Measurements from ENCODE around the gene BABAM2. TPM values are rescaled to one million over a fixed set of nuclear protein-coding genes. Genes with fewer than 3 reads are reported as not detected.
"Not testable (repeated sequence)": the region's sequence is repeated elsewhere in the genome, so short reads cannot be mapped to it uniquely, and the experiment has no call there.

The BABAM2 gene
- total RNA-seq, 3 donors from 2014 or later (not counting 1 experiment from before 2014, with no cell fraction given): 54.6 to 66.1 (median 59.5) TPM

DNA sequence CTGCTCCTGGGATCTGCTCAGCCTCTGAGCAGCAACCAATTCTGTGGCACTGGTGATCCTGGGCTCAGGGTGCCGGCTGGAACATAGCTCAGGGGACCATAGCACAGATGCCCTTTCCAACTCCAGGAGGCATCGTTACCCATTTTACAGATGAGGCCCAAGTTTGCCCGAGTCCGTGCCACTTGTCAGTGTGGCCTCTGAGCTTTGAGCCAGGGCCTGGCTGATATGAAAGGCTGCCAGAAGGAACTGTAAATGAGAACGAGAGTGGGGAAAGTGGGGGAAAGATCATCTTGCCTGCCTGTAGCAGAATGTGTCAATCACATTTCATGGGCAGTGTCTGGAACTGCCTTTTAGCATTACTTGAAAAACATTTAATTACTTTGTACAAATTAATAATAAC lies 478.8 kb downstream of the BABAM2 start:
- H3K27ac ChIP-seq (ENCODE audit: low read length): no peak overlapping the region
- Mint-ChIP-seq H3K27me3 (ENCODE audit: low read depth in 2 of 2) (no peaks in the 10 kb centered on the region), H3K9me3 (no peaks in the 10 kb centered on the region), H3K4me3 (no peak overlapping the region), H3K27ac (peak overlapping the region; percentile 33 to 34), H3K4me1 (peaks cover 55 to 61% of the 10 kb centered on the region in 2 donors), H3K36me3 (no peaks in the 10 kb centered on the region)
- WGBS (ENCODE audit: insufficient coverage): 70% methylated on average over 5 of the region's 5 CpGs
- intact Hi-C loops (cut with micrococcal nuclease): no loop called here
- peaks cover 46% of the 10 kb centered on the region for H3K4me1 ChIP-seq (ENCODE audit: control insufficient read depth, insufficient read depth, low read length)
- no peaks in the 10 kb centered on the region for H3K36me3 ChIP-seq (ENCODE audit: control insufficient read depth, insufficient read depth, low read length)
- no peaks in the 10 kb centered on the region for H3K27me3 ChIP-seq (ENCODE audit: control insufficient read depth, insufficient read depth, low read length)
- H3K4me3 ChIP-seq (ENCODE audit: low read length): no peak overlapping the region
- TF ChIP-seq, protein P1, sequence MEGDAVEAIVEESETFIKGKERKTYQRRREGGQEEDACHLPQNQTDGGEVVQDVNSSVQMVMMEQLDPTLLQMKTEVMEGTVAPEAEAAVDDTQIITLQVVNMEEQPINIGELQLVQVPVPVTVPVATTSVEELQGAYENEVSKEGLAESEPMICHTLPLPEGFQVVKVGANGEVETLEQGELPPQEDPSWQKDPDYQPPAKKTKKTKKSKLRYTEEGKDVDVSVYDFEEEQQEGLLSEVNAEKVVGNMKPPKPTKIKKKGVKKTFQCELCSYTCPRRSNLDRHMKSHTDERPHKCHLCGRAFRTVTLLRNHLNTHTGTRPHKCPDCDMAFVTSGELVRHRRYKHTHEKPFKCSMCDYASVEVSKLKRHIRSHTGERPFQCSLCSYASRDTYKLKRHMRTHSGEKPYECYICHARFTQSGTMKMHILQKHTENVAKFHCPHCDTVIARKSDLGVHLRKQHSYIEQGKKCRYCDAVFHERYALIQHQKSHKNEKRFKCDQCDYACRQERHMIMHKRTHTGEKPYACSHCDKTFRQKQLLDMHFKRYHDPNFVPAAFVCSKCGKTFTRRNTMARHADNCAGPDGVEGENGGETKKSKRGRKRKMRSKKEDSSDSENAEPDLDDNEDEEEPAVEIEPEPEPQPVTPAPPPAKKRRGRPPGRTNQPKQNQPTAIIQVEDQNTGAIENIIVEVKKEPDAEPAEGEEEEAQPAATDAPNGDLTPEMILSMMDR (IDR thresholded peaks at IDR 0.05): no peak
- ATAC-seq: no peak
- H3K9me3 ChIP-seq (ENCODE audit: control insufficient read depth, insufficient read depth, low read length): no peaks in the 10 kb centered on the region
- DNase-seq: no peak

DNA sequence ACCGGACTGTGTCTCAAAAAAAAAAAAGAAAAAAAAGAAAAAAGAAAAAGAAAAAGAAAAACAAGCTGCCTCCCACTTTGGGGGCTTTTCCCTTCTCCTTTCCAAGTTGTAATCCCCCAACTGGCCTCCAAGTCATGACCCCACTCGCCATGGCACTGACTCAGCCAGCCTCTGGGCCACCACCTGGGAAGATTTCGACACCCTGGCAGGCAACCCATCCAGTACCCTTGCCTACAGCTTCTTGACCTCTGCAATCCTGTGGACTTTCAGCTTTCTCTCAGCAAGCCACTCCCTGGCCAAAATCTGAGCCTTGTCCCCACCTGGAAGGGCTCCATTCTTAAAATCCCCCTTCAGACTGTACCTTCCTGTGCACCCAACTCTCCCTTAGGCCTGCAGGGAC lies 479.8 kb downstream of the BABAM2 start:
- 85% methylated on average over 2 of the region's 3 CpGs for WGBS (ENCODE audit: insufficient coverage)

DNA sequence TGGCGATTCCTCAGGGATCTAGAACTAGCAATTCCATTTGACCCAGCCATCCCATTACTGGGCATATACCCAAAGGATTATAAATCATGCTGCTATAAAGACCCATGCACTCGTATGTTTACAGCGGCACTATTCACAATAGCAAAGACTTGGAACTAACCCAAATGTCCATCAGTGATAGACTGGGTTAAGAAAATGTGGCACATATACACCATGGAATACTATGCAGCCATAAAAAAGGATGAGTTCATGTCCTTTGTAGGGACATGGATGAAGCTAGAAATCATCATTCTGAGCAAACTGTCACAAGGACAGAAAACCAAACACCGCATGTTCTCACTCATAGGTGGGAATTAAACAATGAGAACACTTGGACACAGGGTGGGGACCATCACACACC lies 481.2 kb downstream of the BABAM2 start:
- H3K4me3 Mint-ChIP-seq; H3K36me3 ChIP-seq (ENCODE audit: control insufficient read depth, insufficient read depth, low read length); DNase-seq; H3K4me3 ChIP-seq (ENCODE audit: low read length); H3K27me3 Mint-ChIP-seq (ENCODE audit: low read depth in 2 of 2); intact Hi-C loops (cut with micrococcal nuclease); H3K36me3 Mint-ChIP-seq; H3K27me3 ChIP-seq (ENCODE audit: control insufficient read depth, insufficient read depth, low read length); H3K27ac Mint-ChIP-seq; H3K27ac ChIP-seq (ENCODE audit: low read length); ATAC-seq; H3K9me3 ChIP-seq (ENCODE audit: control insufficient read depth, insufficient read depth, low read length); H3K9me3 Mint-ChIP-seq: not testable (repeated sequence)
- H3K4me1 ChIP-seq (ENCODE audit: control insufficient read depth, insufficient read depth, low read length): peaks cover 22% of the 10 kb centered on the region
- H3K4me1 Mint-ChIP-seq: peaks cover 35 to 38% of the 10 kb centered on the region in 2 donors
- 100% methylated on average over 3 of the region's 4 CpGs for WGBS (ENCODE audit: insufficient coverage)

More for the DNA sequence above, 479.8 kb downstream of the BABAM2 start:
- H3K4me3 Mint-ChIP-seq: no peak overlapping the region
- Histone ChIP-seq H3K4me3 (ENCODE audit: low read length) (no peak overlapping the region), H3K4me1 (ENCODE audit: control insufficient read depth, insufficient read depth, low read length) (peaks cover 36% of the 10 kb centered on the region), H3K9me3 (ENCODE audit: control insufficient read depth, insufficient read depth, low read length) (no peaks in the 10 kb centered on the region), H3K27ac (ENCODE audit: low read length) (no peak overlapping the region), H3K27me3 (ENCODE audit: control insufficient read depth, insufficient read depth, low read length) (no peaks in the 10 kb centered on the region), H3K36me3 (ENCODE audit: control insufficient read depth, insufficient read depth, low read length) (no peaks in the 10 kb centered on the region)
- DNase-seq: no peak
- H3K36me3 Mint-ChIP-seq: no peaks in the 10 kb centered on the region
- intact Hi-C loops (cut with micrococcal nuclease): no loop called here
- H3K27me3 Mint-ChIP-seq (ENCODE audit: low read depth in 2 of 2): no peaks in the 10 kb centered on the region
- no peaks in the 10 kb centered on the region for H3K9me3 Mint-ChIP-seq
- peaks cover 45 to 51% of the 10 kb centered on the region in 2 donors for H3K4me1 Mint-ChIP-seq
- TF ChIP-seq, protein P1 (IDR thresholded peaks at IDR 0.05): no peak
- H3K27ac Mint-ChIP-seq: peak overlapping the region in 1 of 2 donors; percentile 13
- ATAC-seq: no peak

DNA sequence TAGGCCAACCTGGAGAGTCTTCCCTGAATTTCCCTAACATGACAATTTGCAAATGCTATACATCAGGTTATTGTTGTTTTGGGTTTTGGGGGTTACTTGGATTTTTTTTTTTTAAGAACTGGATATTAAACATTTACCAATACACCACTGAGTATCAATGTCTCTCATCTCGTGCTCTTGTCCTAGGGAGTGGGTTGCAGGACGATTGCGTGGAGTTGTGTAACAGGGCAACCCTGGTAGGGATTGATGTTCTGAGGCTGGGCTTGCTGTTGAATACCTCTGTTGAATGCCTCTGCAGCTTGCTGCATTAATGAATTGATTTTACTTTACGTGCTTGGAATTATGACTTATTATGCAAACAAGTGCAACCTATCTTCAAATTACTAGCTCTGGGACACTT lies 483.3 kb downstream of the BABAM2 start:
- H3K4me1 ChIP-seq (ENCODE audit: control insufficient read depth, insufficient read depth, low read length): peaks cover 18% of the 10 kb centered on the region
- DNase-seq (no peak), ATAC-seq (no peak)
- no peaks in the 10 kb centered on the region for H3K9me3 ChIP-seq (ENCODE audit: control insufficient read depth, insufficient read depth, low read length)
- Mint-ChIP-seq H3K4me3 (no peak overlapping the region), H3K27me3 (ENCODE audit: low read depth in 2 of 2) (no peaks in the 10 kb centered on the region), H3K27ac (no peak overlapping the region), H3K4me1 (peaks cover 35 to 42% of the 10 kb centered on the region in 2 donors), H3K36me3 (no peaks in the 10 kb centered on the region), H3K9me3 (no peaks in the 10 kb centered on the region)
- WGBS (ENCODE audit: insufficient coverage): 97% methylated on average over 3 of the region's 4 CpGs
- no peak overlapping the region for H3K4me3 ChIP-seq (ENCODE audit: low read length)
- H3K36me3 ChIP-seq (ENCODE audit: control insufficient read depth, insufficient read depth, low read length): no peaks in the 10 kb centered on the region
- intact Hi-C loops (cut with micrococcal nuclease): no loop called here
- TF ChIP-seq, protein P1 (IDR thresholded peaks at IDR 0.05): no peak
- H3K27me3 ChIP-seq (ENCODE audit: control insufficient read depth, insufficient read depth, low read length): no peaks in the 10 kb centered on the region
- no peak overlapping the region for H3K27ac ChIP-seq (ENCODE audit: low read length)
